ENCODE data around the gene ZNF771.

The ZNF771 gene

DNA sequence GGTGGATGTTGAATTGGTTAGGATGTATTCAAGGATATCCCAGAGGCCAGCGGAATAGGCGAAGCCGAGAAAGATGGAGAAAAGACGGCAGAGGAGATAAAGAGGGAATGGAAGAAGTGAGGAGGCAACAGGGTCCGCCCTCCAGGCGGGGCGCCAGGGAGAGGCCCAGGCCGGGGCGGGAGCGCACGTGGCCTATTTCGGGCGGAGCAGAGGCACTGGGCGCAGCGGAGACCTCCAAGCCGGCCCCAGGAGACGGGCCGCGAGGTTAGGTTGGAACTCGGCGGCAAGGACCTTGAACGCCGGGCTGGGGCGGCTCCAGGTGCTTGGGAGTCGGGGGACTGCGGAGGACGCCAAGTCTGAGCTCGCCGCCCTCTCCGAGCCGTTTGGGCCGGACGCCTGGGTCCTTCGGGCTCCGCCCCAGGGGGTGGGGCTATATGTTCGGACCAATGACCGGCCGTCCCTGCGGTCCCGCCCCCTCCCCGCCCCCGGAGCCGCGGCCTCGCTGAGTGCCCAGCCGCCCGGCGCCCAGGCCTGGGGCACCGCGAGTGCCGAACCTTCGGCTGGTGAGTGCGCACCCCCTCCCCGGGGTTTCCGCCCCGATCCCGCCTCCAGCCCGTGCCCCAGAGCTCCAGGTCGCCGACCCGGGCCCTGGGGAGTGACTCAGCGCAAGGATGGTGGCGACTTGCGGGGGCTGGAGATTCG, at the start of gene ZNF771:
Gene ZNF771 (plus strand): TSS at position 505 of the 702 bp plus-strand sequence. CDS start 448 bp downstream, outside the sequence.
- TF ChIP-seq, protein P1, sequence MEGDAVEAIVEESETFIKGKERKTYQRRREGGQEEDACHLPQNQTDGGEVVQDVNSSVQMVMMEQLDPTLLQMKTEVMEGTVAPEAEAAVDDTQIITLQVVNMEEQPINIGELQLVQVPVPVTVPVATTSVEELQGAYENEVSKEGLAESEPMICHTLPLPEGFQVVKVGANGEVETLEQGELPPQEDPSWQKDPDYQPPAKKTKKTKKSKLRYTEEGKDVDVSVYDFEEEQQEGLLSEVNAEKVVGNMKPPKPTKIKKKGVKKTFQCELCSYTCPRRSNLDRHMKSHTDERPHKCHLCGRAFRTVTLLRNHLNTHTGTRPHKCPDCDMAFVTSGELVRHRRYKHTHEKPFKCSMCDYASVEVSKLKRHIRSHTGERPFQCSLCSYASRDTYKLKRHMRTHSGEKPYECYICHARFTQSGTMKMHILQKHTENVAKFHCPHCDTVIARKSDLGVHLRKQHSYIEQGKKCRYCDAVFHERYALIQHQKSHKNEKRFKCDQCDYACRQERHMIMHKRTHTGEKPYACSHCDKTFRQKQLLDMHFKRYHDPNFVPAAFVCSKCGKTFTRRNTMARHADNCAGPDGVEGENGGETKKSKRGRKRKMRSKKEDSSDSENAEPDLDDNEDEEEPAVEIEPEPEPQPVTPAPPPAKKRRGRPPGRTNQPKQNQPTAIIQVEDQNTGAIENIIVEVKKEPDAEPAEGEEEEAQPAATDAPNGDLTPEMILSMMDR (conservative IDR thresholded peaks at IDR 0.05; ENCODE audit: low read length) = no peak
- peak; percentile 84 for DNase-seq (ENCODE audit: low read depth)
- H3K4me3 ChIP-seq (ENCODE audit: low read length) = peak within 1 kb of the TSS; percentile 76

DNA sequence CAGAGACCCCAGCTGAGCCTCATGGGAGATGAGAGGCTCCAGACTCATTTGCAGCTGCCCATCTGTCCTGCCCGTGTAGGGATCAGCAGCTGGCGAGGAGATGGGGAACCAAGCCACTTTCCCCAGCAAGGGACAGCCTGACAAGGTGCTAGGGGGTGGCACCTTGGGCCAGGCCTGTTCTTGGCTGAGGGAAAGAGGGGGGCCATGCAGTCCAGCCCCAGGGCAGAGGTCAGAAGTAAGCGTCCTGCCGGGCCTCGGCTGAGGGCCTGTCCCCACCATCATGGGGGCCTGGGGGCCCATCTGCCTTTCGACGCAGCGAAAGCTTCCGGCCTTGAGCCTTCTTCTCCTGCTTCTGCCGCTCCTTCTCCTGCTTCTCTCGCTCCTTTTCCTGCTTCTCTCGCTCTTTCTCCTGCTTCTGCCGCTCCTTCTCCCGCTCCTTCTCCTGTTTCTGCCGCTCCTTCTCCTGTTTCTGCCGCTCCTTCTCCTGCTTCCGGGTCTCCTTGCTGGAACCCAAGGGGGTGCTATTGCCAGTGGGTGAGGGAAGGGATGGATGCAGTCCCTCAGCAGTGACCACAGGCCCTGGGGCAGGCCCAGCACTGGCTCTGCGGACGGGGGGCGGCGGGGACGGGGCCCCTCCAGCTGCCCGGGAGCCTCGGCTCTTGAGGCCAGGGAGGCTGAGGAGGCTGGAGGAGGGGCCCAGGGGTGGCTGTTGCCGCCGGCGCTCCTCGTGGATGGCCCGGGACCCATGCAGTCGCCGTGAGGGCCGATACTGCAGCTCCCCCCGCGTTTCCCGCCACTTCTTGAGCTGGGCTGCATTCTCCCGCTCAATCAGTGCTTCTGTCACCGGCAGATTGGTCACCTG, 49.5 kb upstream of the ZNF771 start:
- no peak overlapping the region for H3K4me3 ChIP-seq (ENCODE audit: low read length)
- no peak for DNase-seq (ENCODE audit: low read depth)
- TF ChIP-seq, protein P1 (conservative IDR thresholded peaks at IDR 0.05; ENCODE audit: low read length) = no peak

DNA sequence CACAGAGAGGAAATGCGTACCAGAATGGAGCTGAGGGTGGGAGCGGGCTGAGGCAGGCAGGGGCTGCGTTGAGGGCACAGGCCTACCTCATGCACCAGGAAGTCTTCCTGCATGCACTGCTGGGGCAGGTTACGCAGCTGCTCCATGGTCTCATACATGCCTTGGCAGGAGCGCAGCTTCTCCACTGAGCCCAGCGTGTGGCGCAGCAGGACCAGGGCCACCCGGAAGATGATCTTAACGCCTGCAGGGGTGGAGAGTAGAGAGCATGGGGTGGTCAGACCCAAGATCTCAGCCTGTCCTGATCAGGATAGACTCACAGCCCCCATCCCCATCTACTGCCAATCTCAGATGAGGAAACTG, 48.8 kb upstream of the ZNF771 start:
- no peak for DNase-seq (ENCODE audit: low read depth)
- TF ChIP-seq, protein P1 (conservative IDR thresholded peaks at IDR 0.05; ENCODE audit: low read length) = no peak
- no peak overlapping the region for H3K4me3 ChIP-seq (ENCODE audit: low read length)

DNA sequence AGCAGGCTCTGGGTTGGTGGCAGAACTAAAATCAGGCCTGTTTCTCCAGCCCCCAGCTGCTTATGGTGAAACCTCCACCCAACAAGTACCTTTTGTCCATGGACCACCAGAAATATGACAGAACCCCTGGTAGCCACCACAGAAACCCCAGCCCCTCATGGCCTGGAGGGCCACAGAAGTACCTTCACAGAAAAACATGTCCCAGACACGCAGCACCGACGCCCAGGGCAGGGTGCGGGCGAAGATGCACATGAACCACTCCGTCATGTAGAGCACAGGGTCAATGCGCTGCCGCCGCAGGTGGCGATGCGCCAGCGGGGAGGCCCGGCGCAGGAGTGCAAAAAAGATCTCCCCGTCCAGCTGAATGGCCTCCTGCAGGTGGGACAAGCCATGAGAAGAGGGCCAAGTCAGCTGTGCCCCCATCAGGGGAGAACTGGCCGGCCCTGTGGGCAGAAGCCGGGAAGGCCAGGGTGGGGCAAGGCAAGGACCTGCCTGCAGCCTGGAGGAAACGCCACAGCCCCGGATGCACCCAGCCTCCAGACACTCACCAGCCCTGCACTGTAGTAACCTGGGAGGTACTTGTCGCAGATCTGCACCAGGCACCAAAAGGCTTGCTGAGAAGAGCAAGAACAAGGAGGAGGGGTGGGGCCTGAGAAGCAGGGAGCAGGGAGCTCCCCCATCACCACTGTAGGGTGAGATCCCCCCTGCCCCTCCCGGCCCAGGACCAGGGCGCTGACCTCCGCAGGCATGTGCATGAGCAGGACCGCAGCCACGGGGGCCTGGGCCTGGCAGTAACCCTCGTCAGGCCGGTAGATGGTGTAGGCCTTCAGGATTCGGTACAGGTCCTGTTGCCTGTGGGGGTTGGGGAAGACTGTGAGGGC, 48.2 kb upstream of the ZNF771 start:
- TF ChIP-seq, protein P1 (conservative IDR thresholded peaks at IDR 0.05; ENCODE audit: low read length) = no peak
- no peak for DNase-seq (ENCODE audit: low read depth)
- no peak overlapping the region for H3K4me3 ChIP-seq (ENCODE audit: low read length)

DNA sequence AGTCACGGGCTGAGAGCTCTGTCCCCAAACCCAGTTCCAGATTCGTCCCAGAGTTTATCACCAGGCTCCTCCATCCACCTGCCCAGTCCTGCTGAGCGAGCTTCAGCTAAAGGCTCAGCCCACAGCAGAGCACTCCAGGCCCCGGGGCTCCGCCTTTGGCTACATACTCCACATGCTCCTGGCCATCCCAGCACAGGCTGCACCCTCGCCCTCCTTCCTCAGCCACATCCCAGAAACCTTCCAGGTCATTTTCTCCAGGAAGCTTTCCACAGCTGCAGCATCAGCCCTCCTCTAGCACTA, 47.6 kb upstream of the ZNF771 start:
- TF ChIP-seq, protein P1 (conservative IDR thresholded peaks at IDR 0.05; ENCODE audit: low read length) = no peak
- no peak overlapping the region for H3K4me3 ChIP-seq (ENCODE audit: low read length)
- no peak for DNase-seq (ENCODE audit: low read depth)

DNA sequence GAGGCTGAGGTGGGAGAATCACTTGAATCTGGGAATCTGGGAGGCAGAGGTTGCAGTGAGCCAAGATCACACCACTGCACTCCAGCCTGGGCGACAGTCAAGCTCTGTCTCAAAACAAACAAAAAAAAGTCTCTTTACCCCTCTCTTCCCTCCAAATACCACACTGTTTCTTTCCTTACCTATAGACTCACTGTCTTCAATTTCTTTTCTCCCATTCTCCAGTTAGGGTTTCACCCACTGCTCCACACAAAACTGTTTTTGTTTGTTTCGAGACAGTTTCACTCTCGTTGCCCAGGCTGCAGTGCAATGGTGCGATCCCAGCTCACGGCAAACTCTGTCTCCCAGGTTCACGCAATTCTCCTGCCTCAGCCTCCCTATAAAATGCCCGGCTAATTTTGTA, 46.2 kb upstream of the ZNF771 start:
- DNase-seq (ENCODE audit: low read depth) = no peak
- H3K4me3 ChIP-seq (ENCODE audit: low read length) = no peak overlapping the region
- TF ChIP-seq, protein P1 (conservative IDR thresholded peaks at IDR 0.05; ENCODE audit: low read length) = no peak

Data from AG10803 (cell line).